ENCODE results near the gene MBOAT1.

The MBOAT1 gene

GRCh38 chr6:20198156-20198774 is 14.0 kb downstream of the MBOAT1 start:
- TF ChIP-seq NFIC (IDR thresholded peaks at IDR 0.05): no peak
- TF ChIP-seq CREB1 (IDR thresholded peaks at IDR 0.05; ENCODE audit: low read depth): no peak
- TF ChIP-seq FOXM1 (IDR thresholded peaks at IDR 0.05; ENCODE audit: borderline replicate concordance, low read depth): no peak
- no peak for TF ChIP-seq REST (IDR thresholded peaks at IDR 0.05; ENCODE audit: low read depth)
- TF ChIP-seq RAD21 (IDR thresholded peaks at IDR 0.05; ENCODE audit: low read depth): no peak
- TF ChIP-seq EP300 (IDR thresholded peaks at IDR 0.05; ENCODE audit: borderline replicate concordance): no peak
- TF ChIP-seq EGR1 (IDR thresholded peaks at IDR 0.05): no peak
- no peak for TF ChIP-seq TEAD4 (IDR thresholded peaks at IDR 0.05)
- no peak for TF ChIP-seq TCF12 (IDR thresholded peaks at IDR 0.05; ENCODE audit: low read depth)
- no peak for TF ChIP-seq TAF1 (IDR thresholded peaks at IDR 0.05; ENCODE audit: low read depth)
- TF ChIP-seq USF1 (IDR thresholded peaks at IDR 0.05): no peak
- no peak for TF ChIP-seq CEBPB (IDR thresholded peaks at IDR 0.05)
- TF ChIP-seq ZBTB7A (IDR thresholded peaks at IDR 0.05; ENCODE audit: low read depth): no peak

- TF ChIP-seq TCF12 (IDR thresholded peaks at IDR 0.05; ENCODE audit: low read depth) (no peak), USF1 (IDR thresholded peaks at IDR 0.05) (no peak), EP300 (IDR thresholded peaks at IDR 0.05; ENCODE audit: borderline replicate concordance) (no peak), CEBPB (IDR thresholded peaks at IDR 0.05) (no peak), TEAD4 (IDR thresholded peaks at IDR 0.05) (no peak), ZBTB7A (IDR thresholded peaks at IDR 0.05; ENCODE audit: low read depth) (no peak), TAF1 (IDR thresholded peaks at IDR 0.05; ENCODE audit: low read depth) (no peak)
These were observed 15.0 kb downstream of the MBOAT1 start for GRCh38 chr6:20197251-20197650.

- TF ChIP-seq TCF12 (IDR thresholded peaks at IDR 0.05; ENCODE audit: low read depth) (no peak), FOXM1 (IDR thresholded peaks at IDR 0.05; ENCODE audit: borderline replicate concordance, low read depth) (no peak), TAF1 (IDR thresholded peaks at IDR 0.05; ENCODE audit: low read depth) (no peak), YY1 (IDR thresholded peaks at IDR 0.05; ENCODE audit: low read depth) (no peak), CREB1 (IDR thresholded peaks at IDR 0.05; ENCODE audit: low read depth) (no peak), NFIC (IDR thresholded peaks at IDR 0.05) (no peak), RAD21 (IDR thresholded peaks at IDR 0.05; ENCODE audit: low read depth) (no peak), EGR1 (IDR thresholded peaks at IDR 0.05) (no peak), TEAD4 (IDR thresholded peaks at IDR 0.05) (no peak), MAX (IDR thresholded peaks at IDR 0.05) (no peak), USF1 (IDR thresholded peaks at IDR 0.05) (no peak), ZBTB7A (IDR thresholded peaks at IDR 0.05; ENCODE audit: low read depth) (no peak), EP300 (IDR thresholded peaks at IDR 0.05; ENCODE audit: borderline replicate concordance) (no peak), REST (IDR thresholded peaks at IDR 0.05; ENCODE audit: low read depth) (no peak), CEBPB (IDR thresholded peaks at IDR 0.05) (no peak)
These were observed 19.6 kb downstream of the MBOAT1 start for GRCh38 chr6:20192625-20193024.

GRCh38 chr6:20191992-20192391 is 20.3 kb downstream of the MBOAT1 start:
- TF ChIP-seq TCF12 (IDR thresholded peaks at IDR 0.05; ENCODE audit: low read depth) (no peak), REST (IDR thresholded peaks at IDR 0.05; ENCODE audit: low read depth) (no peak), EGR1 (IDR thresholded peaks at IDR 0.05) (no peak), CEBPB (IDR thresholded peaks at IDR 0.05) (no peak), ZBTB7A (IDR thresholded peaks at IDR 0.05; ENCODE audit: low read depth) (no peak), NFIC (IDR thresholded peaks at IDR 0.05) (no peak), YY1 (IDR thresholded peaks at IDR 0.05; ENCODE audit: low read depth) (no peak), RAD21 (IDR thresholded peaks at IDR 0.05; ENCODE audit: low read depth) (no peak), TAF1 (IDR thresholded peaks at IDR 0.05; ENCODE audit: low read depth) (no peak), EP300 (IDR thresholded peaks at IDR 0.05; ENCODE audit: borderline replicate concordance) (no peak), USF1 (IDR thresholded peaks at IDR 0.05) (no peak)
